Lower lobe of right lung (tissue), 2 donors: ENCODE measurements around the gene IQCB1. TPM values are rescaled to one million over a fixed set of nuclear protein-coding genes. Genes with fewer than 3 reads are reported as not detected.

Experiments
- ATAC-seq, 2 donors: fragments of 200-7000 bp; cut with Tn5 transposase; one replicate each; pipeline ENCODE4 v1.9.1; 2020 to 2022; ENCODE audit warnings: mild to moderate bottlenecking in 2 of 2, moderate library complexity in 2 of 2
- DNase-seq: peaks from one replicate; pipeline ENCODE4 v3.0.0-alpha.2; 2020
- H3K27ac ChIP-seq: fragments of 200-600 bp; one replicate; pipeline ENCODE4 v1.8.0; 2022
- H3K27me3 ChIP-seq: fragments of 200-600 bp; one replicate; pipeline ENCODE4 v1.8.0; 2022; ENCODE audit warnings: low read depth
- H3K36me3 ChIP-seq: fragments of 200-600 bp; one replicate; pipeline ENCODE4 v1.8.0; 2022; ENCODE audit warnings: mild to moderate bottlenecking
- H3K4me1 ChIP-seq: fragments of 200-600 bp; one replicate; pipeline ENCODE4 v1.8.0; 2022
- H3K4me3 ChIP-seq: fragments of 200-600 bp; one replicate; pipeline ENCODE4 v1.8.0; 2022; ENCODE audit warnings: mild to moderate bottlenecking
- H3K9me3 ChIP-seq: fragments of 200-600 bp; one replicate; pipeline ENCODE4 v1.8.0; 2022
- CTCF ChIP-seq: fragments of 200-600 bp; IDR thresholded peaks from one replicate; pipeline ENCODE4 v1.8.0; 2022; ENCODE audit warnings: antibody characterized with exemption, mild to moderate bottlenecking
- intact Hi-C: fragments of 100-400 bp; cut with DNase I; formaldehyde crosslinking; loops from one replicate; pipeline ENCODE4 v1.11.0; 2022
- total RNA-seq: library from RNA; stranded (reverse); fragmentation: NEBNext Ultra II Directional; extraction: Animal tissue kit (Norgen Biotek cat#: 25700); gene quantifications from one replicate; pipeline ENCODE4 v1.2.1, GENCODE V29; 2021
- donor health status: DM: no; HTN: yes; CAD: no; lungs with severe emphysema.

The IQCB1 gene
- total RNA-seq, 1 donor from 2014 or later = 19.6 TPM

- no peak for DNase-seq
- H3K27me3 ChIP-seq = no peaks in the 10 kb centered on the region
- no peak overlapping the region for H3K27ac ChIP-seq
- H3K9me3 ChIP-seq = no peaks in the 10 kb centered on the region
- peaks cover 36% of the 10 kb centered on the region for H3K36me3 ChIP-seq
- no peak for ATAC-seq
- TF ChIP-seq CTCF = no peak
- no peaks in the 10 kb centered on the region for H3K4me1 ChIP-seq
- H3K4me3 ChIP-seq = no peak overlapping the region
- intact Hi-C loops = no loop called here
These were observed 25.6 kb downstream of the IQCB1 start for GRCh38 chr3:121809249-121809648.

- Histone ChIP-seq H3K27ac (no peak overlapping the region), H3K4me3 (no peak overlapping the region), H3K27me3 (no peaks in the 10 kb centered on the region), H3K4me1 (no peaks in the 10 kb centered on the region), H3K36me3 (peaks cover 22% of the 10 kb centered on the region), H3K9me3 (no peaks in the 10 kb centered on the region)
- ATAC-seq (no peak), DNase-seq (no peak)
- TF ChIP-seq CTCF = no peak
- intact Hi-C loops = no loop called here
These were observed 31.0 kb downstream of the IQCB1 start for GRCh38 chr3:121803771-121804320.

- no peak for DNase-seq
- intact Hi-C loops = no loop called here
- TF ChIP-seq CTCF = no peak
- Histone ChIP-seq H3K4me1 (no peaks in the 10 kb centered on the region), H3K9me3 (no peaks in the 10 kb centered on the region), H3K27ac (no peak overlapping the region), H3K27me3 (no peaks in the 10 kb centered on the region), H3K4me3 (no peak overlapping the region), H3K36me3 (peaks cover 14% of the 10 kb centered on the region)
- ATAC-seq = no peak
These were observed 34.0 kb downstream of the IQCB1 start for GRCh38 chr3:121800906-121801305.

- ATAC-seq (no peak), DNase-seq (no peak)
- no peak overlapping the region for H3K27ac ChIP-seq
- no peaks in the 10 kb centered on the region for H3K27me3 ChIP-seq
- intact Hi-C loops = no loop called here
- TF ChIP-seq CTCF = no peak
- H3K9me3 ChIP-seq = no peaks in the 10 kb centered on the region
- H3K4me1 ChIP-seq = no peaks in the 10 kb centered on the region
- peaks cover 7% of the 10 kb centered on the region for H3K36me3 ChIP-seq
- no peak overlapping the region for H3K4me3 ChIP-seq
These were observed 37.9 kb downstream of the IQCB1 start for GRCh38 chr3:121796970-121797369.

GRCh38 chr3:121794264-121794983 lies 40.4 kb downstream of the IQCB1 start:
- Histone ChIP-seq H3K27ac (no peak overlapping the region), H3K9me3 (no peaks in the 10 kb centered on the region), H3K4me1 (no peaks in the 10 kb centered on the region), H3K4me3 (no peak overlapping the region), H3K36me3 (peaks cover 21% of the 10 kb centered on the region), H3K27me3 (no peaks in the 10 kb centered on the region)
- intact Hi-C loops = no loop called here
- DNase-seq (no peak), ATAC-seq (no peak)
- no peak for TF ChIP-seq CTCF
